Suprapubic skin (tissue), 4 donors: ENCODE results near the gene DIPK1A.

Experiments used
- POLR2A ChIP-seq, 2 donors: fragments of 450-650 bp; IDR thresholded peaks; one replicate each; pipeline ENCODE4 v1.6.1; 2017; ENCODE audit warnings: antibody characterized with exemption in 2 of 2, mild to moderate bottlenecking in 2 of 2, moderate library complexity in 2 of 2
- POLR2AphosphoS5 ChIP-seq, 3 donors: sonication (generic); formaldehyde crosslinking; IDR thresholded peaks; one replicate each; pipeline ENCODE4 v1.6.1; 2017; ENCODE audit warnings: antibody characterized with exemption in 3 of 3

DNA sequence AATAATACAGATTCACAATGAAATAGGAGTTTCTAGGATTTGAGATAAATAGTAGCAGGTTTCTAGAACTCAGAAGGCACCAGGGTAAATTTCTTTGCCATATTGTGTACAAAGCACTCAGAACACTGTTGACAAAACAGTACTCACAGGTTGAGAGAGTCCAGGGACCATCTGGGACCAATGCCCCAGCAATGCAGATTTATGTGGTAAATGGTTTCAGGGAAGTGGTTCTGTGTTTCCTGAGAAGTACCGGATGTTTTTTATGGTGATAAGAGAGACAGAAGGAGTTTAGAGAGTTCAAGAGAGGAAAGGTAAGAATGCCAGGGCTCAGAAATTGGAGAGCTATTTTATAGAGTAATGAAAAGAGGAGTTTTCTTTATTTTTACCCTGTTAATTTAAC is 29.6 kb upstream of the DIPK1A start:
- no peak for TF ChIP-seq POLR2A (IDR thresholded peaks at IDR 0.05)
- no peak for TF ChIP-seq POLR2AphosphoS5 (IDR thresholded peaks at IDR 0.05)
